ENCODE data around the gene ASS1.

Gene ASS1

DNA sequence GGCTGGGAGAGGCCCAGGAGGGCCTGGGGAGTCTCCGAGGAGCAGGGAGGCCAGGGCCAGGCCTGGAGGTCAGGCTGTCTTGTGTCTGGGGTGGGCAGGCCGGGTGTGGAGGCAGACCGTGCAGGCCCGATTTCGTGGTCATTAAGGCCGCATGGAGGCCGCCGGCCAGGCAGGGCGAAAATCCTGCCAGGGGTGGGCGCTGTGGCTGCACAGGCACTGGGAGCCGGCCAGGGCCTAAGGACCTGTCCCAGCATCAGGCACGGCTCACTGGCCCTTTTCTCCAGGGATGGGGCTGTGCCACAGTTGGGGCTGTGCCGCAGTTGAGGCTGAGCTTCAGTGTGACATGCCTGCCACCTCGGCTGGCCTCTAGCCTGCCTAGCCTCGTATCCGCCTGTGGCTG, 35.9 kb downstream of the ASS1 start:
- no peaks in the 10 kb centered on the region for H3K79me2 ChIP-seq (ENCODE audit: insufficient read depth, low read length)
- no peak for TF ChIP-seq EZH2 (IDR thresholded peaks at IDR 0.05; ENCODE audit: borderline replicate concordance, low read depth, low read length, severe bottlenecking)
- TF ChIP-seq, protein P1, sequence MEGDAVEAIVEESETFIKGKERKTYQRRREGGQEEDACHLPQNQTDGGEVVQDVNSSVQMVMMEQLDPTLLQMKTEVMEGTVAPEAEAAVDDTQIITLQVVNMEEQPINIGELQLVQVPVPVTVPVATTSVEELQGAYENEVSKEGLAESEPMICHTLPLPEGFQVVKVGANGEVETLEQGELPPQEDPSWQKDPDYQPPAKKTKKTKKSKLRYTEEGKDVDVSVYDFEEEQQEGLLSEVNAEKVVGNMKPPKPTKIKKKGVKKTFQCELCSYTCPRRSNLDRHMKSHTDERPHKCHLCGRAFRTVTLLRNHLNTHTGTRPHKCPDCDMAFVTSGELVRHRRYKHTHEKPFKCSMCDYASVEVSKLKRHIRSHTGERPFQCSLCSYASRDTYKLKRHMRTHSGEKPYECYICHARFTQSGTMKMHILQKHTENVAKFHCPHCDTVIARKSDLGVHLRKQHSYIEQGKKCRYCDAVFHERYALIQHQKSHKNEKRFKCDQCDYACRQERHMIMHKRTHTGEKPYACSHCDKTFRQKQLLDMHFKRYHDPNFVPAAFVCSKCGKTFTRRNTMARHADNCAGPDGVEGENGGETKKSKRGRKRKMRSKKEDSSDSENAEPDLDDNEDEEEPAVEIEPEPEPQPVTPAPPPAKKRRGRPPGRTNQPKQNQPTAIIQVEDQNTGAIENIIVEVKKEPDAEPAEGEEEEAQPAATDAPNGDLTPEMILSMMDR (IDR thresholded peaks at IDR 0.05; ENCODE audit: borderline replicate concordance, extremely low read depth, low read length, poor library complexity, severe bottlenecking): no peak
- no peak overlapping the region for H3K9ac ChIP-seq (ENCODE audit: low read depth, low read length)
- no peak overlapping the region for H3K4me3 ChIP-seq (ENCODE audit: low read depth in 1 of 2, low read length in 2 of 2)
- no peak overlapping the region for H2AFZ ChIP-seq (ENCODE audit: low read depth, low read length)
- no peaks in the 10 kb centered on the region for H3K27me3 ChIP-seq (ENCODE audit: insufficient read depth, low read length, poor library complexity)
- H3K9me3 ChIP-seq (ENCODE audit: insufficient read depth, low read length, severe bottlenecking): no peaks in the 10 kb centered on the region
- no peak overlapping the region for H3K4me2 ChIP-seq (ENCODE audit: insufficient read depth, low read length)
- H3K4me1 ChIP-seq (ENCODE audit: insufficient read depth, low read length): no peaks in the 10 kb centered on the region
- DNase-seq: no peak
- no peak for ATAC-seq (ENCODE audit: insufficient read depth, low read depth)
- H4K20me1 ChIP-seq (ENCODE audit: insufficient read depth, low read length): no peaks in the 10 kb centered on the region; the same call in 1 of the 2 replicates
- no peak overlapping the region for H3K27ac ChIP-seq (ENCODE audit: low read length)
- H3K36me3 ChIP-seq (ENCODE audit: insufficient read depth, low read length): no peaks in the 10 kb centered on the region

DNA sequence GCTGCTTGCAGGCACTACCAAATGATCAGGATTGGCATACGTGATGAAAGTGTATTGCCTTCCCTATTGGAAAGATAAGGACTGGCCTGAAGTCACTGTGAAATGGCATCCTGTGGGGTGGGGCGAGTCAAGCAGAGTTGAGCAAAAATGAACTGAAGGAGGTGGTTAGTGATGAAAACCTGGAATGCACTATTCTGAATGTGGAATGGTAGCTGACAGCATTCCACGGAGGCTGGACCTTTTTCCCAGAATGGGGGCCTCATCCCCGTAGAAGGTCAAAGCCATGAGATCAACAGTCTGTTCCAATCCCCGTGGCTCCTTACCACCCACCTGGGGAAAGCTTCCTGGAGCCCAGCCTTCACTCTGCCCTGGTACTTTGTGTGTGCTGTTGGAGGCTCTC, 37.7 kb downstream of the ASS1 start:
- Histone ChIP-seq H3K27me3 (ENCODE audit: insufficient read depth, low read length, poor library complexity) (no peaks in the 10 kb centered on the region), H3K4me1 (ENCODE audit: insufficient read depth, low read length) (no peaks in the 10 kb centered on the region), H3K9me3 (ENCODE audit: insufficient read depth, low read length, severe bottlenecking) (no peaks in the 10 kb centered on the region), H3K36me3 (ENCODE audit: insufficient read depth, low read length) (no peaks in the 10 kb centered on the region), H3K79me2 (ENCODE audit: insufficient read depth, low read length) (no peaks in the 10 kb centered on the region), H3K4me2 (ENCODE audit: insufficient read depth, low read length) (no peak overlapping the region), H4K20me1 (ENCODE audit: insufficient read depth, low read length) (no peaks in the 10 kb centered on the region), H3K27ac (ENCODE audit: low read length) (no peak overlapping the region), H3K9ac (ENCODE audit: low read depth, low read length) (no peak overlapping the region), H3K4me3 (ENCODE audit: low read depth in 1 of 2, low read length in 2 of 2) (no peak overlapping the region), H2AFZ (ENCODE audit: low read depth, low read length) (no peak overlapping the region)
- ATAC-seq (ENCODE audit: insufficient read depth, low read depth): no peak
- TF ChIP-seq, protein P1 (IDR thresholded peaks at IDR 0.05; ENCODE audit: borderline replicate concordance, extremely low read depth, low read length, poor library complexity, severe bottlenecking): no peak
- TF ChIP-seq EZH2 (IDR thresholded peaks at IDR 0.05; ENCODE audit: borderline replicate concordance, low read depth, low read length, severe bottlenecking): no peak
- DNase-seq: no peak

DNA sequence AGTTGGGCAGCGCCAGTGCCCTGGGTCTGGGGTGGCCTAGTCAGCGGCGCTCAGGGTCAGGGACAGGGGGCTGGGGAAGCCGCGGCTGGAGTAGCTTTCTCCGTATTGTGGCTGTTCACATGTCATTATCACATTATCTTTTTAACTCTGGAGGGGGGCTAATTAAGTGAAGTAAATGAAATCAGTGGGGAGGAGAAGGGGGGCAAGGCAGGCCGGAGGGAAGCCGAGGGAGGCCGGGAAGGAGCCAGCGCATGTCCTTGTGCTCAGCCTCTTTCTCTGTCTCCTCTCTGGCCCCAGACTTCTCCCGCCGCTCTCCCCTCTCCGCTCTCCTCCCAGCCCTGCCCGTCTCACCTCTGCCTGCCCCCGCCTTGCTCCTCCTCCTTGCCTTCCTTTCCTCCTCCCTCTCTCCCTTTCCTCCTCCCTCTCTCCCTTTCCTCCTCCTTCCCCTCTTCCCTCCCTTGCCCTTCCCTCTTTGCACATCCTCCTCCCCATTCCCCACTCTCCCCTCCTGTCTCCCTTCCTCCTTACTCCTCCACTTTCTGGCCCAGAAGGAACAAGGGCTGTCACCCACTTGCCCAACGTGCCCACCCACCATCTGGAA, 38.7 kb downstream of the ASS1 start:
- Histone ChIP-seq H3K27me3 (ENCODE audit: insufficient read depth, low read length, poor library complexity) (no peaks in the 10 kb centered on the region), H2AFZ (ENCODE audit: low read depth, low read length) (no peak overlapping the region), H3K79me2 (ENCODE audit: insufficient read depth, low read length) (no peaks in the 10 kb centered on the region), H3K27ac (ENCODE audit: low read length) (no peak overlapping the region), H3K4me1 (ENCODE audit: insufficient read depth, low read length) (no peaks in the 10 kb centered on the region), H3K9me3 (ENCODE audit: insufficient read depth, low read length, severe bottlenecking) (no peaks in the 10 kb centered on the region), H3K4me2 (ENCODE audit: insufficient read depth, low read length) (no peak overlapping the region), H3K9ac (ENCODE audit: low read depth, low read length) (no peak overlapping the region), H3K36me3 (ENCODE audit: insufficient read depth, low read length) (no peaks in the 10 kb centered on the region), H4K20me1 (ENCODE audit: insufficient read depth, low read length) (no peaks in the 10 kb centered on the region), H3K4me3 (ENCODE audit: low read depth in 1 of 2, low read length in 2 of 2) (no peak overlapping the region)
- DNase-seq (no peak), ATAC-seq (ENCODE audit: insufficient read depth, low read depth) (no peak)
- TF ChIP-seq, protein P1 (IDR thresholded peaks at IDR 0.05; ENCODE audit: borderline replicate concordance, extremely low read depth, low read length, poor library complexity, severe bottlenecking): no peak
- no peak for TF ChIP-seq EZH2 (IDR thresholded peaks at IDR 0.05; ENCODE audit: borderline replicate concordance, low read depth, low read length, severe bottlenecking)
